Measurements from ENCODE around the gene TIGD1.

TIGD1 gene

GRCh38 chr2:232519581-232520438, 30.5 kb downstream of the TIGD1 start, which contains the start of gene PRSS56:
TSS of gene PRSS56 (plus strand) at chr2:232520388. CDS start at chr2:232520599, 211 bp downstream.
- no peak for ATAC-seq (ENCODE audit: low read depth)
- H3K27ac ChIP-seq (ENCODE audit: poor library complexity, severe bottlenecking), result no peak within 1 kb of the TSS
- H3K9me3 ChIP-seq (ENCODE audit: severe bottlenecking), result no peaks in the 10 kb centered on the region
- no peaks in the 10 kb centered on the region for H3K4me1 ChIP-seq (ENCODE audit: insufficient read depth, poor library complexity, severe bottlenecking)
- H3K4me3 ChIP-seq (ENCODE audit: severe bottlenecking), result no peak within 1 kb of the TSS
- H3K27me3 ChIP-seq (ENCODE audit: insufficient read depth, poor library complexity, severe bottlenecking), result peaks cover 35% of the 10 kb centered on the region
- TF ChIP-seq, protein P1, sequence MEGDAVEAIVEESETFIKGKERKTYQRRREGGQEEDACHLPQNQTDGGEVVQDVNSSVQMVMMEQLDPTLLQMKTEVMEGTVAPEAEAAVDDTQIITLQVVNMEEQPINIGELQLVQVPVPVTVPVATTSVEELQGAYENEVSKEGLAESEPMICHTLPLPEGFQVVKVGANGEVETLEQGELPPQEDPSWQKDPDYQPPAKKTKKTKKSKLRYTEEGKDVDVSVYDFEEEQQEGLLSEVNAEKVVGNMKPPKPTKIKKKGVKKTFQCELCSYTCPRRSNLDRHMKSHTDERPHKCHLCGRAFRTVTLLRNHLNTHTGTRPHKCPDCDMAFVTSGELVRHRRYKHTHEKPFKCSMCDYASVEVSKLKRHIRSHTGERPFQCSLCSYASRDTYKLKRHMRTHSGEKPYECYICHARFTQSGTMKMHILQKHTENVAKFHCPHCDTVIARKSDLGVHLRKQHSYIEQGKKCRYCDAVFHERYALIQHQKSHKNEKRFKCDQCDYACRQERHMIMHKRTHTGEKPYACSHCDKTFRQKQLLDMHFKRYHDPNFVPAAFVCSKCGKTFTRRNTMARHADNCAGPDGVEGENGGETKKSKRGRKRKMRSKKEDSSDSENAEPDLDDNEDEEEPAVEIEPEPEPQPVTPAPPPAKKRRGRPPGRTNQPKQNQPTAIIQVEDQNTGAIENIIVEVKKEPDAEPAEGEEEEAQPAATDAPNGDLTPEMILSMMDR (IDR thresholded peaks at IDR 0.05; ENCODE audit: poor library complexity, severe bottlenecking), result no peak
- H3K36me3 ChIP-seq (ENCODE audit: low read depth), result no peaks in the 10 kb centered on the region
- DNase-seq (ENCODE audit: low spot score), result no peak

GRCh38 chr2:232518844-232519243, 31.5 kb downstream of the TIGD1 start:
- Histone ChIP-seq H3K27me3 (ENCODE audit: insufficient read depth, poor library complexity, severe bottlenecking) (peaks cover 26% of the 10 kb centered on the region), H3K4me3 (ENCODE audit: severe bottlenecking) (no peak overlapping the region), H3K4me1 (ENCODE audit: insufficient read depth, poor library complexity, severe bottlenecking) (no peaks in the 10 kb centered on the region), H3K9me3 (ENCODE audit: severe bottlenecking) (no peaks in the 10 kb centered on the region), H3K27ac (ENCODE audit: poor library complexity, severe bottlenecking) (no peak overlapping the region), H3K36me3 (ENCODE audit: low read depth) (no peaks in the 10 kb centered on the region)
- ATAC-seq (ENCODE audit: low read depth) (no peak), DNase-seq (ENCODE audit: low spot score) (no peak)
- TF ChIP-seq, protein P1 (IDR thresholded peaks at IDR 0.05; ENCODE audit: poor library complexity, severe bottlenecking), result no peak

GRCh38 chr2:232516551-232516950, 33.8 kb downstream of the TIGD1 start:
- ATAC-seq (ENCODE audit: low read depth) (no peak), DNase-seq (ENCODE audit: low spot score) (no peak)
- TF ChIP-seq, protein P1 (IDR thresholded peaks at IDR 0.05; ENCODE audit: poor library complexity, severe bottlenecking), result no peak
- H3K4me3 ChIP-seq (ENCODE audit: severe bottlenecking), result no peak overlapping the region
- no peaks in the 10 kb centered on the region for H3K4me1 ChIP-seq (ENCODE audit: insufficient read depth, poor library complexity, severe bottlenecking)
- peaks cover 5% of the 10 kb centered on the region for H3K27me3 ChIP-seq (ENCODE audit: insufficient read depth, poor library complexity, severe bottlenecking)
- no peaks in the 10 kb centered on the region for H3K36me3 ChIP-seq (ENCODE audit: low read depth)
- no peaks in the 10 kb centered on the region for H3K9me3 ChIP-seq (ENCODE audit: severe bottlenecking)
- H3K27ac ChIP-seq (ENCODE audit: poor library complexity, severe bottlenecking), result no peak overlapping the region

GRCh38 chr2:232515639-232516038, 34.7 kb downstream of the TIGD1 start:
- Histone ChIP-seq H3K27ac (ENCODE audit: poor library complexity, severe bottlenecking) (no peak overlapping the region), H3K27me3 (ENCODE audit: insufficient read depth, poor library complexity, severe bottlenecking) (no peaks in the 10 kb centered on the region), H3K4me3 (ENCODE audit: severe bottlenecking) (no peak overlapping the region), H3K4me1 (ENCODE audit: insufficient read depth, poor library complexity, severe bottlenecking) (no peaks in the 10 kb centered on the region), H3K9me3 (ENCODE audit: severe bottlenecking) (no peaks in the 10 kb centered on the region), H3K36me3 (ENCODE audit: low read depth) (no peaks in the 10 kb centered on the region)
- TF ChIP-seq, protein P1 (IDR thresholded peaks at IDR 0.05; ENCODE audit: poor library complexity, severe bottlenecking), result no peak
- DNase-seq (ENCODE audit: low spot score), result no peak
- ATAC-seq (ENCODE audit: low read depth), result no peak

- TF ChIP-seq, protein P1 (IDR thresholded peaks at IDR 0.05; ENCODE audit: poor library complexity, severe bottlenecking), result no peak
- ATAC-seq (ENCODE audit: low read depth), result no peak
Observed at GRCh38 chr2:232513353-232513752, 37.0 kb downstream of the TIGD1 start.

More at GRCh38 chr2:232513353-232513752, 37.0 kb downstream of the TIGD1 start:
- no peak overlapping the region for H3K4me3 ChIP-seq (ENCODE audit: severe bottlenecking)
- no peaks in the 10 kb centered on the region for H3K27me3 ChIP-seq (ENCODE audit: insufficient read depth, poor library complexity, severe bottlenecking)
- H3K27ac ChIP-seq (ENCODE audit: poor library complexity, severe bottlenecking), result no peak overlapping the region
- no peaks in the 10 kb centered on the region for H3K36me3 ChIP-seq (ENCODE audit: low read depth)
- no peaks in the 10 kb centered on the region for H3K4me1 ChIP-seq (ENCODE audit: insufficient read depth, poor library complexity, severe bottlenecking)
- DNase-seq (ENCODE audit: low spot score), result no peak
- H3K9me3 ChIP-seq (ENCODE audit: severe bottlenecking), result no peaks in the 10 kb centered on the region
